Measurements from ENCODE around the gene TMCO4. TPM values are rescaled to one million over a fixed set of nuclear protein-coding genes. Genes with fewer than 3 reads are reported as not detected.

TMCO4 gene
- total and polyA plus RNA-seq, 8 donors, result 15.7 to 22.1 (median 18.9) TPM

- Histone ChIP-seq H3K4me3 (peak overlapping the region; percentile 50 to 55), H3K27me3 (peaks cover 6 to 73% of the 10 kb centered on the region in 2 donors), H3K4me1 (peaks cover 0 to 37% of the 10 kb centered on the region in 2 donors), H3K36me3 (no peaks in the 10 kb centered on the region), H3K27ac (peak overlapping the region; percentile 68 to 79), H3K9me3 (no peaks in the 10 kb centered on the region)
- intact Hi-C loops (cut with DNase I), result loop anchor here in 1 of 2 donors (10.0 kb wide), 1 partner anchor 150 kb away; no protein-coding TSS in a partner anchor
- TF ChIP-seq, protein P1, sequence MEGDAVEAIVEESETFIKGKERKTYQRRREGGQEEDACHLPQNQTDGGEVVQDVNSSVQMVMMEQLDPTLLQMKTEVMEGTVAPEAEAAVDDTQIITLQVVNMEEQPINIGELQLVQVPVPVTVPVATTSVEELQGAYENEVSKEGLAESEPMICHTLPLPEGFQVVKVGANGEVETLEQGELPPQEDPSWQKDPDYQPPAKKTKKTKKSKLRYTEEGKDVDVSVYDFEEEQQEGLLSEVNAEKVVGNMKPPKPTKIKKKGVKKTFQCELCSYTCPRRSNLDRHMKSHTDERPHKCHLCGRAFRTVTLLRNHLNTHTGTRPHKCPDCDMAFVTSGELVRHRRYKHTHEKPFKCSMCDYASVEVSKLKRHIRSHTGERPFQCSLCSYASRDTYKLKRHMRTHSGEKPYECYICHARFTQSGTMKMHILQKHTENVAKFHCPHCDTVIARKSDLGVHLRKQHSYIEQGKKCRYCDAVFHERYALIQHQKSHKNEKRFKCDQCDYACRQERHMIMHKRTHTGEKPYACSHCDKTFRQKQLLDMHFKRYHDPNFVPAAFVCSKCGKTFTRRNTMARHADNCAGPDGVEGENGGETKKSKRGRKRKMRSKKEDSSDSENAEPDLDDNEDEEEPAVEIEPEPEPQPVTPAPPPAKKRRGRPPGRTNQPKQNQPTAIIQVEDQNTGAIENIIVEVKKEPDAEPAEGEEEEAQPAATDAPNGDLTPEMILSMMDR (IDR thresholded peaks at IDR 0.05), result no peak
- no peak for ATAC-seq
- DNase-seq, result no peak
Observed at GRCh38 chr1:19644395-19644680, 155.4 kb downstream of the TMCO4 start.

- intact Hi-C loops (cut with DNase I), result loop anchor here in 1 of 2 donors (10.0 kb wide), 1 partner anchor 149 kb away; no protein-coding TSS in a partner anchor
- Histone ChIP-seq H3K27ac (peak within 1 kb of the TSS; percentile 68 to 86), H3K27me3 (peaks cover 6 to 78% of the 10 kb centered on the region in 2 donors), H3K4me1 (peaks cover 0 to 37% of the 10 kb centered on the region in 2 donors), H3K9me3 (no peaks in the 10 kb centered on the region), H3K4me3 (peak within 1 kb of the TSS; percentile 50 to 55), H3K36me3 (no peaks in the 10 kb centered on the region)
- peak in 2 of 4 donors; percentile 76 to 88 for DNase-seq
- peak; percentile 64 for ATAC-seq
- TF ChIP-seq, protein P1 (IDR thresholded peaks at IDR 0.05), result no peak
Observed at GRCh38 chr1:19643602-19644394, 155.9 kb downstream of the TMCO4 start, which contains the start of gene NBL1. Gene NBL1 (plus strand): TSS chr1:19644311. CDS start chr1:19655031, 10,720 bp downstream.

GRCh38 chr1:19643121-19643520, 156.6 kb downstream of the TMCO4 start:
- H3K27ac ChIP-seq, result peak overlapping the region; percentile 67 to 86
- H3K27me3 ChIP-seq, result peaks cover 6 to 78% of the 10 kb centered on the region in 2 donors
- no peak overlapping the region for H3K4me3 ChIP-seq
- TF ChIP-seq, protein P1 (IDR thresholded peaks at IDR 0.05), result no peak
- intact Hi-C loops (cut with DNase I), result loop anchor here in 1 of 2 donors (10.0 kb wide), 1 partner anchor 148 kb away; no protein-coding TSS in a partner anchor
- H3K4me1 ChIP-seq, result peaks cover 0 to 37% of the 10 kb centered on the region in 2 donors
- DNase-seq (no peak), ATAC-seq (peak; percentile 51)
- H3K9me3 ChIP-seq, result no peaks in the 10 kb centered on the region
- H3K36me3 ChIP-seq, result no peaks in the 10 kb centered on the region

DNA sequence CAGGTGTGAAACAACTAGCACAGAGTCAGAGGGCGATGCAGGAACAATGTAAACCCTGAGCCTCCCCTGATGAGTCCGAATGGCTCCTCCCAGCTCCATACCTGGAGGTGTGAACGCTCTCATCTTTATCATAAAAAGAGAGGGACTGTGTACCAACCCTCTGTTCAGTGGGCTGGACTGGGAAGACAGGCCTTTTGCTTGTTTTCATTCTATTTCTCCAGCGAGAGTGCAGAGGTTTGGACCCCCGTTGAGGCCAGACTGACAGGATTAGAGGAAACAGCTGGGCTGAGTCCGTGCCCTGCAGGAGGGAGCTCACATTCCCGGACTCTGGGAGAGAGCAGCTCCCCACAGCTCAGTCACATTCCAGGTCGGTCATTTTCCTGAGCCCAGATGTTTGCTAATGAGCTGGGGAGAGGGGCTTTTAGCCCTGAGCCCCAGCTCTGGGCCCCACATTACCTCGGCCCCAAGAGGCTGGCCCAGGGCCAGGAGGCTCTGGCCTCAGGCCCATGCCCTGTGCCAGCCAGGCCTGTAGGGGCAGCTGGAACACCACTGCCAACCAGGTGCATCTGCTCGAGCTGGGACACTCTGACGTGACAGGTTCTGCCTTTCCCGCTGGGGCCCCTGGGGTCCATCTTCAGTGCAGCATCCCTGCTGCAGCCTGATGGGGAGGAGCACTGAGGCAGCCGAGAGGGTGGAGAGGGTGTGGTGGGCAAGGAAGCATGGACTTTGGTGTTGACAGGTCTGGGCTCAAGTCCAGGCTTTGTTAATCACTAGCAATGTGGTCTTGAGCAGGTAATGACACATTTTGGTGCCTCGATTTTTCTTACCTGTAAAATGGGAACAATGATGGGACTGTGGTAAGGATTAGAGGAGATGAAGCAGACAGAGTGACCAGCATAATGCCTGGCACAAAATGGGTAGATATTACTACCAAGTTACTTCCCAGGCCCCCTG, 159.1 kb downstream of the TMCO4 start:
- Histone ChIP-seq H3K4me3 (no peak overlapping the region), H3K36me3 (no peaks in the 10 kb centered on the region), H3K27ac (no peak overlapping the region), H3K27me3 (peaks cover 6 to 58% of the 10 kb centered on the region in 2 donors), H3K9me3 (no peaks in the 10 kb centered on the region), H3K4me1 (peaks cover 0 to 21% of the 10 kb centered on the region in 2 donors)
- intact Hi-C loops (cut with DNase I), result loop anchor here in 1 of 2 donors (10.0 kb wide), 1 partner anchor 146 kb away; no protein-coding TSS in a partner anchor
- DNase-seq (no peak), ATAC-seq (no peak)
- TF ChIP-seq, protein P1 (IDR thresholded peaks at IDR 0.05), result no peak

Measured in left lung (tissue), 10 donors.